Retinal pigment epithelial cell (primary cell): Measurements from ENCODE around the gene CISTR.
"Not testable (repeated sequence)": the region's sequence is repeated elsewhere in the genome, so short reads cannot be mapped to it uniquely, and the experiment has no call there.

Source experiments
- DNase-seq: peaks from one replicate; pipeline ENCODE4 v3.0.0-alpha.2; 2010; ENCODE audit warnings: low read depth
- H3K4me3 ChIP-seq: 2 replicates; pipeline ENCODE4 v1.5.1; 2011; ENCODE audit warnings: mild to moderate bottlenecking, low read length, control low read depth, moderate library complexity
- TF ChIP-seq, protein P1 (sequence below): conservative IDR thresholded peaks from 2 replicates; pipeline ENCODE4 v1.5.1; 2011; ENCODE audit warnings: low read depth, low read length, control low read depth, inconsistent platforms

Gene CISTR

GRCh38 chr12:53786411-53786810, 34.6 kb upstream of the CISTR start:
- no peak for DNase-seq
- H3K4me3 ChIP-seq = no peak overlapping the region
- TF ChIP-seq, protein P1, sequence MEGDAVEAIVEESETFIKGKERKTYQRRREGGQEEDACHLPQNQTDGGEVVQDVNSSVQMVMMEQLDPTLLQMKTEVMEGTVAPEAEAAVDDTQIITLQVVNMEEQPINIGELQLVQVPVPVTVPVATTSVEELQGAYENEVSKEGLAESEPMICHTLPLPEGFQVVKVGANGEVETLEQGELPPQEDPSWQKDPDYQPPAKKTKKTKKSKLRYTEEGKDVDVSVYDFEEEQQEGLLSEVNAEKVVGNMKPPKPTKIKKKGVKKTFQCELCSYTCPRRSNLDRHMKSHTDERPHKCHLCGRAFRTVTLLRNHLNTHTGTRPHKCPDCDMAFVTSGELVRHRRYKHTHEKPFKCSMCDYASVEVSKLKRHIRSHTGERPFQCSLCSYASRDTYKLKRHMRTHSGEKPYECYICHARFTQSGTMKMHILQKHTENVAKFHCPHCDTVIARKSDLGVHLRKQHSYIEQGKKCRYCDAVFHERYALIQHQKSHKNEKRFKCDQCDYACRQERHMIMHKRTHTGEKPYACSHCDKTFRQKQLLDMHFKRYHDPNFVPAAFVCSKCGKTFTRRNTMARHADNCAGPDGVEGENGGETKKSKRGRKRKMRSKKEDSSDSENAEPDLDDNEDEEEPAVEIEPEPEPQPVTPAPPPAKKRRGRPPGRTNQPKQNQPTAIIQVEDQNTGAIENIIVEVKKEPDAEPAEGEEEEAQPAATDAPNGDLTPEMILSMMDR = no peak

DNA sequence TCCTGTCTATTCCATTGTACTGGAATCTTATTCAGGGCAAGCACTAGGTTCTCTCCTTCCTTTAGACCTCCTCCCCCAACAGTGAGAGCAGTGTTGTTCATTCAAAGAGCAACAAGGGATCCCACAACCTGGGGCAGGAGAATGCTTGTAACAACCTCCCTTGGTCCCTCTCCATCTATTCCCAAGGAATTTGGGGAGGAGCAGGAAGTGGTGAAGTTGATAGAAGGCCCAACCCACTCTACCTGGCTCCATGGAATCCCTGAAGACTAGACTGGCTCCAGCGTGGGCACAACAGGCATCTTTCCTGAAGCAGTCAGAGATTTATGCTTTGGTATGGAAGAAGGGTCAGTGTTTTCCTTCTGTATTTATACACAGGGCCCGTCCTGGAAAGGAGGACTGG, 33.4 kb upstream of the CISTR start:
- no peak for DNase-seq
- no peak overlapping the region for H3K4me3 ChIP-seq
- TF ChIP-seq, protein P1 = no peak

DNA sequence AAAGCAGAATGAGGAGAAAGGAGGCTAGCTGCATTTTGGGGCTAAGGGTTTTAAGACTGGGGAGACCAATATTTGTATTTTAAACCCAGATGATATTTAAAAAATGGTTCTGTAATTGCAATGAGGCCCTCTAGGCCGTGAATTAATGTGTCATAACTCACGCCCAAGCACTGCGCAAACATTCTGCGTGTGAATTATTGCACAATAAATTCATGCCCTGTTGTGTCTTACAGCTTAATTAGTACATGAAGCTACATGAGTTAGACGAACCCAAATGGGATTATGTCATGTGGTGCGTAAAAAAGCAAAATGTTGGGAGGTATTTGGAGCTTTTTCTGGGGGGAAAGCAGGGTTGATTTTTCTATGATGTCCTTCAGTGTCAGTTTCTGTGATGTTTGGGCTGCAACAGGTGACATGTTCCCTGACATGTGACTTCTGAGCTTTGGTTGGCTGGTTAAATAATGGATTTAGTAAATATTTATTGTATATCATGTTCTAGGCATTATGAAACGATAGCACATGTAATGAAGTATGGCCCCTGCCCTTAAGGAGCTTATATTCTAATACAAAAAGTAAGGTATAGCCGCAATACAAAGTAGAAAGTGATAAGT, 30.4 kb upstream of the CISTR start:
- TF ChIP-seq, protein P1 = no peak
- H3K4me3 ChIP-seq = no peak overlapping the region
- no peak for DNase-seq

- DNase-seq = no peak
- TF ChIP-seq, protein P1 = no peak
- no peak overlapping the region for H3K4me3 ChIP-seq
Observed at GRCh38 chr12:53781228-53781801, 29.5 kb upstream of the CISTR start.

DNA sequence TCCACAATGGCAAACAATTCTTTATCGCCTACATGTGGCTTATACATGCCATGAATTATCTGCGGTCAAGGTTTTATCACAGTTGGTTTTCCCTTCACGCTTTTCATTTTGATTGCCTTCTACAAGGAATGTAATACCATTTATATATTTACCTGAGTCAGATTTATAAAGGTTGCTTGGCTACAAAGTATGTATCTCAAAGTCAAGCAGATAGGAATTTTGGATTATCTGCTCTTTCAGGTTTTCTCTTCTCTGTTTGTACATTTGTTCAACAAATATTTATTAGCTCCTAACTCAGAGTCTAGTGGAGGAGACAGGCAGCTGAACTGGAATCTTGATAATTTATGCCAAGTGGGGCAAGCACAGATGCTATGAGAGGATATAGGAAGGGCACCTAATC, 28.5 kb upstream of the CISTR start:
- TF ChIP-seq, protein P1 = no peak
- no peak for DNase-seq
- no peak overlapping the region for H3K4me3 ChIP-seq

- DNase-seq, H3K4me3 ChIP-seq: not testable (repeated sequence)
Observed at GRCh38 chr12:53779679-53780078, 27.9 kb upstream of the CISTR start.

DNA sequence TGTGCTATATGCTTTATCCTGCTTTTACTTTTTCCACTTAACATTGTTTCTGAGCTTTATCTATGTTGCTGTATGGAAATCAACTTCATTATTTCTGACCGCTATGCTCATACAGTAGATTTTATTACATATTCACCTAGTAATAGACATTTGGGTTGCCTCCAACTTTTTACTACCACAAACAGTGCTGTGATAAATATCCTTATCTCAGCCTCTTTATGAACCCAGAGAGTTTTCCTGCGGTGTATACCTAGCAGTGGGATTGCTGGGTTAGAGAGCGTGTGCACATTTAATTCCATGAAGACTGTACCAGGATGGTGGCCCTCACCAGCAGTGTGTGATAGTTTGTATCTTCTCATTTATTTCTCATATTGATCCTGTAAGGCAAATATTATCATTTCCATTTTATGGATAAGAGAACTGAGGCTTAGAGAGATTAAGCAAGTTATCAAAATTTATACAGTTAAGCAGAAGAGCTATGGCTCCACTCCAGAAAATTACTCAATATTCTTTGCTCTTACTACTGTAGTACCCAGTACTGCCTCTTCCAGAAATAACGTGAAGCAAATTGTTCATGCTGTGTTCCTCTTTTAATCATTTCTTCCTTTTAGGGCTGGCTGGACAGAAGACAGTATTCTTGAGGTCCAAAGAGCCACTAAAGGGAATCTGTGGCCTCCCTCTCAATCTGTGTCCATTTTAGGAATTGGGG, 26.3 kb upstream of the CISTR start:
- TF ChIP-seq, protein P1 = no peak
- no peak for DNase-seq
- H3K4me3 ChIP-seq = no peak overlapping the region
